BE2C (cell line): ENCODE results near the gene SEC23IP.

Source experiments
- DNase-seq: peaks from one replicate; pipeline ENCODE4 v3.0.0-alpha.2; 2020
- H3K27me3 ChIP-seq: fragments of 250-450 bp; sonication (Bioruptor Pico); 2 replicates; pipeline ENCODE4 v1.5.1; 2020; ENCODE audit warnings: mild to moderate bottlenecking
- H3K36me3 ChIP-seq: fragments of 250-450 bp; sonication (Bioruptor Pico); 2 replicates; pipeline ENCODE4 v1.5.1; 2020; ENCODE audit warnings: mild to moderate bottlenecking
- H3K4me1 ChIP-seq: fragments of 250-450 bp; sonication (Bioruptor Pico); 2 replicates; pipeline ENCODE4 v1.5.1; 2020
- H3K4me3 ChIP-seq: 2 replicates; pipeline ENCODE4 v1.5.1; 2011; ENCODE audit warnings: low read depth, low read length
- H3K9me3 ChIP-seq: fragments of 250-450 bp; sonication (Bioruptor Pico); 2 replicates; pipeline ENCODE4 v1.5.1; 2020
- CTCF ChIP-seq: IDR thresholded peaks from 2 replicates; pipeline ENCODE4 v1.5.1; 2012; ENCODE audit warnings: mild to moderate bottlenecking, low read depth, low read length

Gene SEC23IP

GRCh38 chr10:119947300-119947699 lies 54.8 kb downstream of the SEC23IP start:
- TF ChIP-seq CTCF = no peak
- DNase-seq = no peak
- H3K27me3 ChIP-seq = no peaks in the 10 kb centered on the region
- H3K36me3 ChIP-seq = peaks cover 4% of the 10 kb centered on the region
- no peak overlapping the region for H3K4me3 ChIP-seq
- no peaks in the 10 kb centered on the region for H3K9me3 ChIP-seq
- peaks cover 2% of the 10 kb centered on the region; the same call in 1 of the 2 replicates for H3K4me1 ChIP-seq

DNA sequence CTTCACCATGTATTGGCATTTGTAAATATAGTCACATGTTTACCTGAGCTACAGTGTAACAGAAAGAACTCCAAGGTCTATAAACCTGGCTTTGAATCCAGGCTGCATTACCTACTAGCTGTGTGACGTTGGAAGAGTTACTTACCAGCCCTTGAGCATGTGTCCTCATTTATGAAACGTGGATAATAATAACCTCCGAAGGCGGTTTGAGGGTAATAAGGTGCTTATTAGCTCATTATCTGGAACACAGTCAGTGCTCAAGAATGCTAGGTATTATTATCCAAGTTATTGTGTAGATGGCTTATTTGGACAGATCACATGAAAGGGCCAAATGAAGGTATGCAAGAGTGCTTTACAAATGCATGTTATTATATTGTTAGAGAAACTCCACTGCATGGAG lies 64.9 kb downstream of the SEC23IP start:
- no peak for TF ChIP-seq CTCF
- Histone ChIP-seq H3K4me1 (no peaks in the 10 kb centered on the region), H3K4me3 (no peak overlapping the region), H3K36me3 (no peaks in the 10 kb centered on the region), H3K27me3 (no peaks in the 10 kb centered on the region), H3K9me3 (no peaks in the 10 kb centered on the region)
- DNase-seq = no peak

DNA sequence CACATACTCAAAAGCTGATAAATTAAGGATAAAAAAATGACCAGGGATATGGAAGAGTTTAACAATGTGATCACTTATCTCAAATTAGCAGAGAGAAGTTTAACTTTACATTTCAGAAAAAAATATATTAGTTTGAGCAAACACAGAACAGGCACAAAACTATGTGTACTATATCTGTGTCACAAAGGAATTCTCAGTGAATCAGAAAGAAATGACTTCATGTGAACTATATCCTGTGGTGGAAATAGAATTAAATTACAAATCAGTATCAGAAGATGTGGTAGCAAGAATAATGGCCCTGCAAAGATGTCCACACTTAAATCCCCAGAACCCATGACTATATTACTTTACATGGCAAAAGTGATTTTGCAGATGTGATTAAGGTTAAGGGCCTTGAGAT lies 70.3 kb downstream of the SEC23IP start:
- DNase-seq = no peak
- Histone ChIP-seq H3K9me3 (no peaks in the 10 kb centered on the region), H3K4me1 (no peaks in the 10 kb centered on the region), H3K4me3 (no peak overlapping the region), H3K36me3 (no peaks in the 10 kb centered on the region), H3K27me3 (no peaks in the 10 kb centered on the region)
- TF ChIP-seq CTCF = no peak

DNA sequence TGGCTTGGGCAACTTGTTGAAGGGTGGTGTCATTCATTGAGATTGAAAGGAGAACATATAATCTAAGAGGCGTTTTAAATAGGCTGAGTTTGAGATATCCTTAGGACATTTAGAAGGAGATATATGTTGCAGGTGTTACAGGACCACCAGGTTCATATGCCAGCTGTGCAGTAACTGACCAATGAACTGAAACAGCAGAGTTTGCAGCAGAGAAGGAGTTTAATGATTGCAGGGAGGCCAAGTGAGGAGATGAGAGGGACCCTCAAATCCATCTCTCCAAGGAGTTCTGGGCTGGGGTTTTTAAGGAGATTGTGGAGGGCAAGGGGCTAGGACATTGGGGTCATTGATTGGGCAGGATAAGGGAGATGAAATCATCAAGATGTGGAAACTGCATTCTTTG lies 74.5 kb downstream of the SEC23IP start:
- Histone ChIP-seq H3K4me1 (no peaks in the 10 kb centered on the region), H3K9me3 (no peaks in the 10 kb centered on the region), H3K4me3 (no peak overlapping the region), H3K27me3 (no peaks in the 10 kb centered on the region), H3K36me3 (no peaks in the 10 kb centered on the region)
- no peak for TF ChIP-seq CTCF
- DNase-seq = no peak

DNA sequence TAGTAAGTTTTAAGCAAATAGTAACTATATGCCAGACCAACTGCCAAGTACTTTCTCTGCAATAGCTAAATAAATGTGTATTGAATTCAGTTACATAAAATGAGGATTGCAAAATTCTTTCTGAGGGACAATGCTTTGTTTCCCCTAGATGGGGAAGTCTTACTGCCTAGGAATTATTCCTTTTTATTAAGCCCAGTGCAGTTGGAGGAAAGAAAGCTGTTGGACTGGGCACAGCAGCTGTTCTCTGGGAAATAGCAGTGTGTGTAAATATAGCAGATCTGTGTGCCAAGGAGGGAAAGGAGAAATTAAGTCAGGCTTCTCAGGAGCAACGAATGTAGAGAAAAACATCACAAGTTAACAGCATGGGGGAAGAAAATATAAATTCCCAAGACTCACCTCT lies 77.1 kb downstream of the SEC23IP start:
- Histone ChIP-seq H3K9me3 (no peaks in the 10 kb centered on the region), H3K36me3 (no peaks in the 10 kb centered on the region), H3K4me1 (no peaks in the 10 kb centered on the region), H3K27me3 (no peaks in the 10 kb centered on the region), H3K4me3 (no peak overlapping the region)
- DNase-seq = no peak
- no peak for TF ChIP-seq CTCF

GRCh38 chr10:119970107-119970506 lies 77.6 kb downstream of the SEC23IP start:
- no peak for TF ChIP-seq CTCF
- no peaks in the 10 kb centered on the region for H3K27me3 ChIP-seq
- no peaks in the 10 kb centered on the region for H3K36me3 ChIP-seq
- H3K9me3 ChIP-seq = no peaks in the 10 kb centered on the region
- H3K4me1 ChIP-seq = no peaks in the 10 kb centered on the region
- DNase-seq = no peak
- H3K4me3 ChIP-seq = no peak overlapping the region
